Mucosa of gallbladder (tissue), 1 donor: ENCODE measurements around the gene RCC2. TPM values are rescaled to one million over a fixed set of nuclear protein-coding genes. Genes with fewer than 3 reads are reported as not detected.

Source experiments
- DNase-seq: peaks from one replicate; pipeline ENCODE4 v3.0.0-alpha.2; 2020; ENCODE audit warnings: low spot score
- total RNA-seq: library from RNA; stranded (reverse); gene quantifications from one replicate; pipeline ENCODE4 v1.2.1, GENCODE V29; 2021
- donor health status: DM: no; HTN: no; CAD: no.

Gene RCC2
- total RNA-seq, 1 donor from 2014 or later = 67.6 TPM

- no peak for DNase-seq
Observed at GRCh38 chr1:17372955-17373354, 66.5 kb downstream of the RCC2 start.

GRCh38 chr1:17371896-17372295, 67.6 kb downstream of the RCC2 start, which contains the start of gene PADI6:
PADI6 (plus strand) TSS chr1:17372196; CDS start chr1:17372246, 50 bp downstream.
- DNase-seq = no peak

GRCh38 chr1:17370618-17371017, 68.9 kb downstream of the RCC2 start:
- no peak for DNase-seq

GRCh38 chr1:17369466-17369865, 70.0 kb downstream of the RCC2 start:
- no peak for DNase-seq

- no peak for DNase-seq
Observed at GRCh38 chr1:17365293-17365692, 74.2 kb downstream of the RCC2 start.

GRCh38 chr1:17363771-17364170, 75.7 kb downstream of the RCC2 start:
- no peak for DNase-seq

- no peak for DNase-seq
Observed at GRCh38 chr1:17363351-17363750, 76.1 kb downstream of the RCC2 start.

- no peak for DNase-seq
Observed at GRCh38 chr1:17361687-17362086, 77.8 kb downstream of the RCC2 start.

- no peak for DNase-seq
Observed at GRCh38 chr1:17360272-17360956, 79.1 kb downstream of the RCC2 start.

- DNase-seq = no peak
Observed at GRCh38 chr1:17359808-17360207, 79.7 kb downstream of the RCC2 start.

GRCh38 chr1:17359031-17359430, 80.4 kb downstream of the RCC2 start:
- DNase-seq = no peak

GRCh38 chr1:17358557-17358956, 80.9 kb downstream of the RCC2 start:
- no peak for DNase-seq

Other genes starting within 250 kb of the RCC2 start
- not detected for gene PADI1, start 234.5 kb downstream of the RCC2 start, total RNA-seq
- gene PADI3, start 190.6 kb downstream of the RCC2 start, total RNA-seq = 0.72 TPM
- 0.78 TPM for gene PADI4, start 131.5 kb downstream of the RCC2 start, total RNA-seq
- gene PADI6, start 67.5 kb downstream of the RCC2 start, total RNA-seq = not detected
- 53.0 TPM for gene ARHGEF10L, start 100.0 kb upstream of the RCC2 start, total RNA-seq